NCI-H1417 treated with DMSO at 0.1 percent for 48 hours (cell line): ENCODE data around the gene FLVCR1.
"Not testable (repeated sequence)": the region's sequence is repeated elsewhere in the genome, so short reads cannot be mapped to it uniquely, and the experiment has no call there.

ENCODE experiments used
- DNase-seq: peaks from one replicate; lab custom pipeline; 2025; lab: John Stamatoyannopoulos, UW

Gene FLVCR1

GRCh38 chr1:212860713-212861581 lies 2.9 kb downstream of the FLVCR1 start:
- no peak for DNase-seq

DNA sequence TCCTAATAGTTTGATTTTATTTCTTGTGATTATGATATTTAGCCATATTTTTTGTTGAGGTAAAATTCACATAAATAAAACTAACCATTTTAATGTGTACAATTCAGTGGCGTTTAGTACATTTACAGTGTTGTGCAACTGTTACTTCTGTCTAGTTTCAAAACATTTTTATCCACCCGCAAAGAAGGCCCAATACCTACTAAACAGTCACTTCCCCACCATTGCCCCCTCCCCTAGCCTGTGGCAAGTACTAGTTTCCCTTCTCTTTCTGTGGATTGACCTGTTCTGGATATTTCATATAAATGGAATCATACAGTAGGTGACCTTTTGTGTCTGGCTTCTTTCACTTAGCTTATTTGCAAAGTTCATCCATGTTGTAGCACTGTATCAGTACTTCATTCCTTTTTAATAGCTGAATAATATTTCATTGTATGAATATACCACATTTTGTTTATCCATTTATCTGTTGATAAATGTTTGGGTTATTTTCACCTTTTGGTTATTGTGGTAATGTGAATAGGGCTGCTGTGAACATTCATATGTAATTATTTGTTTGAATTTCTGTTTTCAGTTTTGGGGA lies 4.1 kb downstream of the FLVCR1 start:
- DNase-seq: no peak

GRCh38 chr1:212863345-212863744 lies 5.3 kb downstream of the FLVCR1 start:
- DNase-seq: not testable (repeated sequence)

DNA sequence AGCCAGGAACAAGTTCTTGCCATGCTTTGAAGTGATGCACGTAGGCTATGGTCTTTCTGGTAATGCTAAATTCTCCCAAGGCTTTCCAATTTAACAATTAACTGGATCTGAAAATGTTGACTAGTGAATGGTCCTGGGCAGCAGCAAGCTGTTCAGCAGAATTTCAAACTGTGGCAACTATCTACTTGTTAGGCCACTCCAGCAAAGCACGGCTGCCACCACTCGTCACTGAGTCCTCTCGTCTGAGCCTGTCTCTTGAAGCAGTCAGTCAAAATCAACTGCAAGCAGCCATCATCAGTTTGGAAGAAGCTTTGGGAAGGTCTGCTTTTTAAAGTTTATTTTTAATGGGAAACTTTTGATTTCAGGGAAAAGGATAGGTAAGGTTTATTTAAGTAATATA lies 6.1 kb downstream of the FLVCR1 start:
- no peak for DNase-seq

DNA sequence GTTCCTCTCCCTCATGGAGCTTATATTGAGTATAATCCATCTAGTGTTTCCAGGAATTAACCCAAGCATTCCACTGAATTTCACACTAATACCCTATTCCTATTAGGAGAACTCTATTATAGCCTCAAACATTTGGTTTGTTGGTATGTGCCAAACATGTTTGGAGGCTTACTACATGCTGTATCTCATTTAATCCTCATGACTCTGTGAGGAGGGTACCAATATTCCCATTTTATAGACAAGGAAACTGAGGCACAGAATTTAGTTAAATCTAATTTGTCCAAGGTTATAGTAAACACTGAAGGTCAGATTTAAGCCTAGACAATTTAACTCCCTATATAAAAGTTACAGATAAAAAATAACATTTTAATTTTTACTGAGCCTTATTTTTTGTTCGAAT lies 9.1 kb downstream of the FLVCR1 start:
- no peak for DNase-seq

DNA sequence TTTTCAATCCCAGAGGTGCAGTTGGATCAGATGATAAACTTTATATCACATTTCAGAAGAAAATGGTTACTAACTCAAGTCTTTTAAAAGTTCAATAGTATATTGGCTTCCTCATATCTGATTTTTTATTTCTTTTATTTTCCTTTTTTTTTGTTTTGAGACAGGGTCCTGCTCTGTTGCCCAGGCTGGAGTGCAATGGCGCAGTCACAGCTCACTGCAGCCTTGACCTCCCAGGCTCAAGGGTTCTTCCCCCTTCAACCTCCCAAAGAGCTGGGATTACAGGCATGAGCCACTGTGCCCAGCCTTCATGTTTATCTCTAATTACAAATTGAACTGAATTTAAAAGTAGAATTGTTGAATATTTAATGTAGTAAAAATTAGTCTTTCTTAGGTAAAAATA lies 13.9 kb downstream of the FLVCR1 start:
- DNase-seq: no peak

DNA sequence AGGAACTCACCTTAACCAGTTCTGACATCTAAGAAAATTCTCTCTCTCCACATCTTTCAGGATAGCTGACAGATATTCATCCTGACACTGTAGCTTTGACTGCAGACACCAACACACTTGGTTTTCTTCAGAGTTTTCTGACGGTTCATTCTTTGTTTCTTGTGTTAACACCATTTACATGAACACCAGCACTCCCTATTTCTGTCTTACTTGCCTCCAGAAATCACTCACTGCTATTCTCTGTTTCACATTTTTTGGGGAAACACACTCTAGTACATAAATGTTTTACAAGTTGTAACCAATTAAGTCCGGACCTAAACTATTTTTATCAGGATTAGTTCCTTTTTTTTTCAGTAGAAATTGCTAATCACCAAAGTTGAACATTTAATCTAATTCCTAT lies 15.4 kb downstream of the FLVCR1 start:
- DNase-seq: no peak

DNA sequence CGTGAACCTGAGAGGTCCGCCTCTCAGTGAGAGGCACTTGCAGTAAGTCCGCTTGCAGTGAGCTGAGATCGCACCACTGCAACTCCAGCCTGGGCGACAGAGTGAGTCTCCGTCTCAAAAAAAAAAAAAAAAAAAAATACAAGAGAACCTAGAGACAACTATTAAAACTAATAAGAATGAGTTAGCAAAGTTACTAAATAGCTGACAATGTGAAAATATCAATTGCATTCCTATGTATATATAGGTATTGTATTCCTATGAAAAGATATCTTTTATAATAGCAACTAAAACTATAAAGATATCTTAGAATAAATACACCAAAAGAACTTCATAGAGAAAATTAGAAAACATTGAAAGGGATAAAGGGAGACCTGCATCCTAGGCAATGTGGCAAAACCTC lies 20.3 kb downstream of the FLVCR1 start:
- DNase-seq: no peak

GRCh38 chr1:212879947-212880690 lies 22.0 kb downstream of the FLVCR1 start:
- DNase-seq: no peak

DNA sequence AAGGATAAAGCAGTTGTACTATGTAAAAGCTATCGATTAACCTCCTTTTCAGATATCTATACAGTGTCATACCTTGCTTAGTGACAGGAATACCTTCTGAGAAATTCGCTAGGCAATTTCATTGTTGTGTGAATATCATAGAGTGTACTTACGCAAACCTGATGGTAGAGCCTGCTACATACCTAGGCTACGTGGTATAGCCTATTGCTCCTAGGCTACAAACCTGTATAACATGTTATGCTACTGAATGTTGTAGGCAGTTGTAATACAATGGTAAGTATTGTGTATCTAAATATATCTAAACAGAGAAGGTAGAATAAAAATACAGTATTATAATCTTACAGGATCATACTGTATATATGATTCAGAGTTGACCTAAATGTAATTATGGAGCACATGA lies 26.5 kb downstream of the FLVCR1 start:
- no peak for DNase-seq

- no peak for DNase-seq
Observed at GRCh38 chr1:212892108-212892507, 34.0 kb downstream of the FLVCR1 start.

DNA sequence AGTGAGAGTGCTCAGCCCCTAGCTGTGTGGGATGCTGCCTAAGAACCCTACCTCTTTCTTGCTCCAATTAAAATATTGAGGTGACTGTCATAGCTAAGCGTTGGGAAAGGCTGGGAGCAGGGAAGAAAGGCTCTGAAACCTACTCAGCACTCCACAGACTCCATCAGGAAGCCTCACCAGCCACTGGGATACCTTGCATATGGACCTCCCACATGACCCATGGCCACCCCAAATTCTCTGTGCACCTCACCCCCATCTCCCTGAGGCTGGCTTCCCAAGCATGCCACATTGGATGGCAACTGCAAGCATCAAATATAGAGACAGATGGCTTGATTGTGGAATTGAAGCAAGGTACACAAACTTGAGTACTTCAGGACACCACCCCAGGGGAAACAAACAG lies 41.8 kb downstream of the FLVCR1 start:
- DNase-seq: no peak

DNA sequence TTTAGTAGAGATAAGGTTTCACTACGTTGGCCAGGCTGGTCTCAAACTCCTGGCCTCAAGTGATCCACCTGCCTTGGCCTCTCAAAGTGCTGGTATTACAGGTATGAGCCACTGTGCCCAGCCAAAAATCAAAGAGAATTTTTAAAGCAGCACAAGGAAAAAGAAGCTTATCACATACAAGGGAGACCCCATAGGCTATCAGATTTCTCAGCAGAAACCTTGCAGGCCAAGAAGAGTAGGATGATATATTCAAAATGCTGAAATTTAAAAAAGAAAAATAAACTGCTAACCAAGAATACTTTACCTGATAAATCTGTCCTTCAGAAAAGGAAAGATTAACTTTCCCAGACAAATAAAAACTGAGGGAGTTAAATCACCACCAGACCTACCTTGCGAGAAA lies 43.2 kb downstream of the FLVCR1 start:
- DNase-seq: no peak

DNA sequence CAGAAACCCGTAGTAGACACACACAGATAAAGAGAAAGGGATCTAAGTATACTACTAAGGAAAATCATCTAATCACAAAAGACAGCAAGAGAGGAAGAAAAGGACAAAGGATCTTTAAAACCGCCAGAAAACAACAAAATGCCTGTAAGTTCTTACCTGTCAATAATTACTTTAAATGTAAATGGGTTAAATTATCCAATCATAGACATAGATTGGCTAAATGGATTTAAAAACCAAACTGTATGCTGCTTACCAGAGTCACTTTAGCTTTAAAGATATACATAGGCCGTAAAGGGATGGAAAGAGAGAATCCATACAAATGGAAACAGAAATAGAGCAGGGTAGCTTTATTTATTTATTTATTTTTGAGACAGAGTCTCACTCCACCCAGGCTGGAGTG lies 44.0 kb downstream of the FLVCR1 start:
- no peak for DNase-seq

GRCh38 chr1:212903664-212904063 lies 45.6 kb downstream of the FLVCR1 start:
- DNase-seq: no peak

GRCh38 chr1:212908071-212908470 lies 50.0 kb downstream of the FLVCR1 start:
- not testable (repeated sequence) for DNase-seq

- no peak for DNase-seq
Observed at GRCh38 chr1:212908971-212909370, 50.9 kb downstream of the FLVCR1 start.

GRCh38 chr1:212909652-212910063 lies 51.6 kb downstream of the FLVCR1 start:
- DNase-seq: no peak

- not testable (repeated sequence) for DNase-seq
Observed at GRCh38 chr1:212910213-212910612, 52.1 kb downstream of the FLVCR1 start.

GRCh38 chr1:212913638-212914037 lies 55.6 kb downstream of the FLVCR1 start:
- DNase-seq: not testable (repeated sequence)

DNA sequence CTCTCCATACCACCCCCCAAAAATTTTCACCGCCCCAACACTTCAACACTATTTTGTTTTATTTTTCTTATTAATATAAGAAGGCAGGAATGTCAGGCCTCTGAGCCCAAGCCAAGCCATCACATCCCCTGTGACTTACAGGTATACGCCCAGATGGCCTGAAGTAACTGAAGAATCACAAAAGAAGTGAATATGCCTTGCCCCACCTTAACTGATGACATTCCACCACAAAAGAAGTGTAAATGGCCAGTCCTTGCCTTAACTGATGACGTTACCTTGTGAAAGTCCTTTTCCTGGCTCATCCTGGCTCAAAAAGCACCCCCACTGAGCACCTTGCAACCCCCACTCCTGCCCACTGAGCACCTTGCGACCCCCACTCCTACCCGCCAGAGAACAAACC lies 56.0 kb downstream of the FLVCR1 start:
- DNase-seq: not testable (repeated sequence)

GRCh38 chr1:212914789-212915188 lies 56.7 kb downstream of the FLVCR1 start:
- DNase-seq: no peak
